ENCODE results near the gene SYTL3. TPM values are rescaled to one million over a fixed set of nuclear protein-coding genes. Genes with fewer than 3 reads are reported as not detected.

SYTL3 gene
- total RNA-seq, 4 donors from 2014 or later: 4.8 to 10.1 (median 7.6) TPM

- no peak for TF ChIP-seq EP300 (IDR thresholded peaks at IDR 0.05)
- TF ChIP-seq POLR2A (IDR thresholded peaks at IDR 0.05; ENCODE audit: low read depth): no peak
- no peaks in the 10 kb centered on the region for H3K27me3 ChIP-seq
- no peak overlapping the region for H3K4me3 ChIP-seq
- H3K27ac ChIP-seq (replicated peaks in 1 of 4): no peak overlapping the region
- no peaks in the 10 kb centered on the region for H3K4me1 ChIP-seq
- no peak for DNase-seq (ENCODE audit: extremely low spot score)
- intact Hi-C loops (cut with DNase I): no loop called here
- WGBS: 81% methylated on average over 12 of the region's 12 CpGs
- H3K36me3 ChIP-seq: peaks cover 0 to 3% (median 0%) of the 10 kb centered on the region in 4 donors
- H3K9me3 ChIP-seq: peaks cover 0 to 7% (median 0%) of the 10 kb centered on the region in 4 donors
These were observed 88.1 kb downstream of the SYTL3 start for GRCh38 chr6:158737710-158738615.

- intact Hi-C loops (cut with DNase I): no loop called here
- no peak for DNase-seq (ENCODE audit: extremely low spot score)
- no peak for TF ChIP-seq POLR2A (IDR thresholded peaks at IDR 0.05; ENCODE audit: low read depth)
- TF ChIP-seq CTCF (IDR thresholded peaks at IDR 0.05): no peak
- no peak for TF ChIP-seq POLR2AphosphoS5 (IDR thresholded peaks at IDR 0.05)
- TF ChIP-seq EP300 (IDR thresholded peaks at IDR 0.05): no peak
- H3K4me3 ChIP-seq: no peak overlapping the region
- peaks cover 0 to 7% (median 0%) of the 10 kb centered on the region in 4 donors for H3K9me3 ChIP-seq
- WGBS: 95% methylated on average over 1 of the region's 1 CpG
- H3K36me3 ChIP-seq: peaks cover 0 to 3% (median 0%) of the 10 kb centered on the region in 4 donors
- H3K27me3 ChIP-seq: no peaks in the 10 kb centered on the region
- no peak overlapping the region for H3K27ac ChIP-seq (replicated peaks in 1 of 4)
- H3K4me1 ChIP-seq: no peaks in the 10 kb centered on the region
These were observed 89.8 kb downstream of the SYTL3 start for GRCh38 chr6:158739673-158740072.

GRCh38 chr6:158743033-158743651 lies 93.3 kb downstream of the SYTL3 start:
- no peak for TF ChIP-seq POLR2A (IDR thresholded peaks at IDR 0.05; ENCODE audit: low read depth)
- TF ChIP-seq CTCF (IDR thresholded peaks at IDR 0.05): no peak
- no peak for TF ChIP-seq EP300 (IDR thresholded peaks at IDR 0.05)
- TF ChIP-seq POLR2AphosphoS5 (IDR thresholded peaks at IDR 0.05): no peak
- no peak for DNase-seq (ENCODE audit: extremely low spot score)
- Histone ChIP-seq H3K27me3 (no peaks in the 10 kb centered on the region), H3K4me1 (peaks cover 0 to 3% (median 0%) of the 10 kb centered on the region in 4 donors), H3K9me3 (peaks cover 0 to 7% (median 0%) of the 10 kb centered on the region in 4 donors), H3K36me3 (peaks cover 0 to 7% (median 0%) of the 10 kb centered on the region in 4 donors), H3K27ac (replicated peaks in 1 of 4) (no peak overlapping the region), H3K4me3 (no peak overlapping the region)
- intact Hi-C loops (cut with DNase I): no loop called here
- 96% methylated on average over 6 of the region's 6 CpGs for WGBS

GRCh38 chr6:158744986-158745430 lies 95.2 kb downstream of the SYTL3 start:
- Histone ChIP-seq H3K4me1 (peaks cover 0 to 3% (median 0%) of the 10 kb centered on the region in 4 donors), H3K27me3 (no peaks in the 10 kb centered on the region), H3K9me3 (no peaks in the 10 kb centered on the region), H3K36me3 (peaks cover 0 to 4% (median 0%) of the 10 kb centered on the region in 4 donors), H3K4me3 (no peak overlapping the region), H3K27ac (replicated peaks in 1 of 4) (no peak overlapping the region)
- TF ChIP-seq POLR2AphosphoS5 (IDR thresholded peaks at IDR 0.05) (no peak), EP300 (IDR thresholded peaks at IDR 0.05) (no peak), POLR2A (IDR thresholded peaks at IDR 0.05; ENCODE audit: low read depth) (no peak), CTCF (IDR thresholded peaks at IDR 0.05) (no peak)
- DNase-seq (ENCODE audit: extremely low spot score): no peak
- whole genome bisulfite sequencing: 87% methylated on average over 5 of the region's 5 CpGs
- intact Hi-C loops (cut with DNase I): no loop called here

- Histone ChIP-seq H3K4me1 (peaks cover 9 to 22% (median 18%) of the 10 kb centered on the region in 4 donors), H3K27me3 (no peaks in the 10 kb centered on the region), H3K9me3 (no peaks in the 10 kb centered on the region), H3K27ac (replicated peaks in 1 of 4) (peak overlapping the region in 2 of 4 donors; percentile 19 to 54), H3K36me3 (no peaks in the 10 kb centered on the region), H3K4me3 (no peak overlapping the region)
- no peak for DNase-seq (ENCODE audit: extremely low spot score)
- WGBS: 92% methylated on average over 9 of the region's 9 CpGs
- TF ChIP-seq POLR2A (IDR thresholded peaks at IDR 0.05; ENCODE audit: low read depth): no peak
- TF ChIP-seq POLR2AphosphoS5 (IDR thresholded peaks at IDR 0.05): no peak
- no peak for TF ChIP-seq CTCF (IDR thresholded peaks at IDR 0.05)
- TF ChIP-seq EP300 (IDR thresholded peaks at IDR 0.05): no peak
- intact Hi-C loops (cut with DNase I): no loop called here
These were observed 101.4 kb downstream of the SYTL3 start for GRCh38 chr6:158751224-158751623.
